HL-60 (cell line): ENCODE results near the gene AARSD1.
"Not testable (repeated sequence)": the region's sequence is repeated elsewhere in the genome, so short reads cannot be mapped to it uniquely, and the experiment has no call there.

ENCODE experiments used
- DNase-seq, 2 experiments: peaks; one replicate each; pipeline ENCODE4 v3.0.0-alpha.2; 2010 to 2020; ENCODE audit warnings: low read depth in 1 of 2, low spot score in 1 of 2
- H3K27ac ChIP-seq: fragments of 250-450 bp; sonication (Bioruptor Pico); replicated peaks from 2 replicates; pipeline ENCODE4 v1.5.1; 2020; ENCODE audit warnings: mild to moderate bottlenecking, moderate library complexity
- H3K27me3 ChIP-seq: fragments of 250-450 bp; sonication (Bioruptor Pico); 2 replicates; pipeline ENCODE4 v1.5.1; 2021; ENCODE audit warnings: mild to moderate bottlenecking, moderate library complexity; ENCODE audit not compliant: insufficient read depth, poor library complexity, severe bottlenecking
- H3K4me3 ChIP-seq: replicated peaks from 2 replicates; pipeline ENCODE4 v1.5.1; 2011; ENCODE audit warnings: mild to moderate bottlenecking, control low read depth, low read length; ENCODE audit not compliant: insufficient read depth
- GABPA ChIP-seq: IDR thresholded peaks from 2 replicates; pipeline ENCODE4 v1.6.1; 2012; ENCODE audit warnings: low read depth
- POLR2AphosphoS5 ChIP-seq: IDR thresholded peaks from 2 replicates; pipeline ENCODE4 v1.6.1; 2012; ENCODE audit warnings: low read depth
- REST ChIP-seq: IDR thresholded peaks from 2 replicates; pipeline ENCODE4 v1.6.1; 2012; ENCODE audit warnings: low read depth; ENCODE audit not compliant: insufficient replicate concordance
- SPI1 ChIP-seq: IDR thresholded peaks from 2 replicates; pipeline ENCODE4 v1.6.1; 2012; ENCODE audit warnings: low read depth, mild to moderate bottlenecking, borderline replicate concordance
- TF ChIP-seq, protein P1 (sequence below): IDR thresholded peaks from one replicate; pipeline ENCODE4 v1.5.1; 2011; ENCODE audit warnings: low read length, control low read depth, inconsistent platforms; ENCODE audit not compliant: insufficient read depth

Gene AARSD1

DNA sequence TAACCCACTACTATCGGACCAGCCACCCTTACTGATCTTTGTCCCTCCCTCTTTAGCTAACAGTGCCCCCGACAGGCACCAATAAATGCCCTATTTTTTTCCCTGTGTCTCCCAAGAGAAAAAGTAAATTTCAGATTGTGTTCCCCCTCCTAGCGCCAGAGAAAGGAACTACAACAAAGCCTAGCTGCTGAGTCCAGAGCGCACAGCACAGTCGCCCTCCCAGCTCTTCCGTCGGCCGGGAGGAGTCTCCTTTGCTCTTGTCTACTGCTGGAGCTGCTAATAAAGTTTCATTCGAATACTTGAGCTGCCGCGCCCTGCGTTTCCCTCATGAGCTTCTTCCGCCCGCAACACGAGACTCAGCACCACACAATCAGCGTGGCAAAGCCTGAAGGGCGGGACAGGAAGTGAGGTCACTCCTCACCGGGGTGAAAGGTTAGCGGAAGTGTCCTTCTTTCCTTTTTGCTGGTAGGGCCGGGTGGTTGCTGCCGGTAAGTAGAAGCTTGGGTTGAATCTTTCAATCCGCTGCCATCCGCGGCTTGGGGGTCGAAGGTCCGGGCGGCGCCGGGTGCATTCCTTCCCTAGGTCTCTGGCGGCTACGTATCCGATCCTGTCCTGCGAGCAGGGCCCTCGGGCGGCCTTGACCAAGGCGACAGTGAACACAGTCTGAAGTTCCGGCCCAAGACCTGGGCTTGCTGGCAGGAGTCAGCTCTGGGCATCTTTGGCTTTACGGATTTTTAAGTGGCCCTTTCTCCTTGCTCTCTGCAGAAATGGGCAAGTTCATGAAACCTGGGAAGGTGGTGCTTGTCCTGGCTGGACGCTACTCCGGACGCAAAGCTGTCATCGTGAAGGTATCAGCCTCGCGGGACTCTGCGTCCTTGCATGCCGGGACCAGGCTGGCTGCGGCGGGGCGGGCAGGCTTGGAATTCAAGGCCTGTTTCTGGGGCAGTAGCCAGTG is 34.0 kb upstream of the AARSD1 start, which contains the start of gene RPL27:
Gene RPL27 (plus strand): TSS at position 436 of the 955 bp plus-strand sequence. CDS start 332 bp downstream, at position 768.
- peak within 1 kb of the TSS; percentile 94 for H3K27ac ChIP-seq
- TF ChIP-seq POLR2AphosphoS5 (peak; percentile 95), SPI1 (peak; percentile 58; the same call in 1 of the 2 replicates), REST (peak; percentile 81), GABPA (peak; percentile 93)
- TF ChIP-seq, protein P1, sequence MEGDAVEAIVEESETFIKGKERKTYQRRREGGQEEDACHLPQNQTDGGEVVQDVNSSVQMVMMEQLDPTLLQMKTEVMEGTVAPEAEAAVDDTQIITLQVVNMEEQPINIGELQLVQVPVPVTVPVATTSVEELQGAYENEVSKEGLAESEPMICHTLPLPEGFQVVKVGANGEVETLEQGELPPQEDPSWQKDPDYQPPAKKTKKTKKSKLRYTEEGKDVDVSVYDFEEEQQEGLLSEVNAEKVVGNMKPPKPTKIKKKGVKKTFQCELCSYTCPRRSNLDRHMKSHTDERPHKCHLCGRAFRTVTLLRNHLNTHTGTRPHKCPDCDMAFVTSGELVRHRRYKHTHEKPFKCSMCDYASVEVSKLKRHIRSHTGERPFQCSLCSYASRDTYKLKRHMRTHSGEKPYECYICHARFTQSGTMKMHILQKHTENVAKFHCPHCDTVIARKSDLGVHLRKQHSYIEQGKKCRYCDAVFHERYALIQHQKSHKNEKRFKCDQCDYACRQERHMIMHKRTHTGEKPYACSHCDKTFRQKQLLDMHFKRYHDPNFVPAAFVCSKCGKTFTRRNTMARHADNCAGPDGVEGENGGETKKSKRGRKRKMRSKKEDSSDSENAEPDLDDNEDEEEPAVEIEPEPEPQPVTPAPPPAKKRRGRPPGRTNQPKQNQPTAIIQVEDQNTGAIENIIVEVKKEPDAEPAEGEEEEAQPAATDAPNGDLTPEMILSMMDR = peak; percentile 68
- no peaks in the 10 kb centered on the region for H3K27me3 ChIP-seq
- peak within 1 kb of the TSS; percentile 92 for H3K4me3 ChIP-seq
- DNase-seq = peak; percentile 99 to 100

- no peak for DNase-seq
- TF ChIP-seq REST = no peak
- no peak for TF ChIP-seq SPI1
- TF ChIP-seq POLR2AphosphoS5 = no peak
- TF ChIP-seq GABPA = no peak
- TF ChIP-seq, protein P1 = no peak
- H3K27me3 ChIP-seq = no peaks in the 10 kb centered on the region
- peak overlapping the region; percentile 26 for H3K4me3 ChIP-seq
- peak overlapping the region; percentile 41 for H3K27ac ChIP-seq
Measured at GRCh38 chr17:42997390-42997983, 33.2 kb upstream of the AARSD1 start.

- DNase-seq, H3K27ac ChIP-seq, H3K27me3 ChIP-seq, H3K4me3 ChIP-seq: not testable (repeated sequence)
Measured at GRCh38 chr17:42993913-42994312, 29.7 kb upstream of the AARSD1 start.

DNA sequence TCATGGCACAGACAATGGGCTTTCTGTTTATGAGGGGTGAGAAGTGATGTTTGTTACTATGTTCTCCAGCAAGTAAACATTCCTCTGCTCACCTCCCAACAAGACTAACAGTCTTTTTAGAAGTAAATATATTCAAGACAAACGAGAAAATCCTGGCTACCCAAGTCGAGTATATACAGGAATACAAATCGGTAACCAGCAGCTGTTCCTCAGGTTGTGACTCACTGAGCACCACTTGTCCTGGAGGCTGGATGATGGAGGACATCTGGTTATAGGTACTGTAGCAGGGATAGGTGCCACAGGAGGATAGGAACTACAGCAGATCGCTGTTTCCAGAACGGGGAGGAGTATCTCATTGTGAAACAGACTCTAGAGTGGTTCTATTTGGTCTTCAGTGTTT is 28.6 kb upstream of the AARSD1 start:
- DNase-seq = no peak
- H3K27me3 ChIP-seq = no peaks in the 10 kb centered on the region
- no peak overlapping the region for H3K27ac ChIP-seq
- no peak for TF ChIP-seq POLR2AphosphoS5
- TF ChIP-seq, protein P1 = no peak
- TF ChIP-seq GABPA = no peak
- TF ChIP-seq SPI1 = no peak
- TF ChIP-seq REST = no peak
- H3K4me3 ChIP-seq = no peak overlapping the region
